ENCODE results near the gene C6orf132. TPM values are rescaled to one million over a fixed set of nuclear protein-coding genes. Genes with fewer than 3 reads are reported as not detected.

Gene C6orf132
- total RNA-seq, 1 donor from 2014 or later = 0.18 TPM

DNA sequence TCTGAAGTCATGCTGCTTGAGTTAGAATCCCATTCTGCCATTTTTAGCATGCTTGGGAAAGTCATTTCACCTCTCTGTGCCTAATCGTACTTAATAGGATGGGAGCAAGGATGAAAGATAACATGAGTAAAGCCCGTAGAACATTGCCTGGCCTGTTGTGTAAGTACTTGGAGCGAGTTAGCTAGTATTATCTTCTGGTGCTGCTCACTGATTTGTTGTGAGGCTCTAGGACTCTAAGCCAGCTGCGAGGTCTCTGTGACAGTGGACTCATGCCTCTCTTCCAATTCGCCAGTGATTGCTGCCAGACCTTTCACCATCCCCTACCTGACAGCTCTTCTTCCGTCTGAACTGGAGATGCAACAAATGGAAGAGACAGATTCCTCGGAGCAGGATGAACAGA is 74.2 kb downstream of the C6orf132 start:
- H3K4me1 Mint-ChIP-seq (ENCODE audit: low read depth) = peaks cover 1% of the 10 kb centered on the region
- intact Hi-C loops (cut with micrococcal nuclease) = no loop called here
- no peak overlapping the region for H3K27ac Mint-ChIP-seq
- H3K4me3 Mint-ChIP-seq = no peak overlapping the region
- no peak for DNase-seq (ENCODE audit: low spot score)
- H3K27me3 Mint-ChIP-seq (ENCODE audit: insufficient read depth) = no peaks in the 10 kb centered on the region
- no peaks in the 10 kb centered on the region for H3K9me3 Mint-ChIP-seq
- peaks cover 22% of the 10 kb centered on the region for H3K36me3 Mint-ChIP-seq (ENCODE audit: low read depth)

DNA sequence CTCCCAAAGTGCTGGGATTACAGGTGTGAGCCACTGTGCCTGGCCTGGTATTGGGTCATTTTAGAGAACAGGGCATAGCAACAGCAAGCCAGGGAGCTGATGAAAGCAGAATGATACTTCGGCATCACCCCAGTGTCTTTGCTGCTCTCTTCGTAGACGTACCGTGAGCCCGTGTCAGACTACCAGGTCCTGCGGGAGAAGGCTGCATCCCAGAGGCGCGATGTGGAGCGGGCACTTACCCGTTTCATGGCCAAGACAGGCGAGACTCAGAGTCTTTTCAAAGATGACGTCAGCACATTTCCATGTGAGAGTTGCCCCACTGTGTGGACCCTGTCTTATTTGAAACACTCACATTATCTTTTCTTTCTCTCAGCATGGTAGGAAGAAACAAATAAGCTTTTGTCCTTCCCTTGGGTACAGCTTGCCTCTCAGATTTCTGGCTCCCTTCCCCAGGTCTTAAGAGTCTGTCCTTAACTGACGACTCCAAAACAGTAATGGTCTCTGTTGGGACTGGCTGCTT is 76.2 kb downstream of the C6orf132 start:
- Mint-ChIP-seq H3K4me1 (ENCODE audit: low read depth) (no peaks in the 10 kb centered on the region), H3K27ac (no peak overlapping the region), H3K36me3 (ENCODE audit: low read depth) (peaks cover 19% of the 10 kb centered on the region), H3K4me3 (no peak overlapping the region), H3K27me3 (ENCODE audit: insufficient read depth) (no peaks in the 10 kb centered on the region), H3K9me3 (no peaks in the 10 kb centered on the region)
- intact Hi-C loops (cut with micrococcal nuclease) = no loop called here
- no peak for DNase-seq (ENCODE audit: low spot score)

DNA sequence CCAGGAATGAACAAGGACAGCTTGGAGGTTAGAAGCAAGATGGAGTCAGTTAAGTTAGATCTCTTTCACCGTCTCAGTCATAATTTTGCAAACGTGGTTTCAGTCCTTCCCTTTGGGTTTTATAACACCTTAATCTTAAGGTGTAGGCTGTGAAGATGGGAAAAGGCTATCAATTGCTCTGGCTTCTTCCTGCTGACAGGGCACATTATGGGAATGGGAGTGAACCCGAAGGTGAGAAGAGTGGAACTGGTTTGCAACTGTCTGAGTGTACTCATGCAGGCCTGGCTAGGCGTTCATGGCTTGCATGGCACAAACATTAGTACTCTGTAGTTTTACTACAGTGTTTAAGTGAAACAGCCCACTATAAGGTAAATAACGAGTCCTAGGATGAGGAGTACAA is 82.7 kb downstream of the C6orf132 start:
- no peaks in the 10 kb centered on the region for H3K9me3 Mint-ChIP-seq
- no peak overlapping the region for H3K27ac Mint-ChIP-seq
- no peaks in the 10 kb centered on the region for H3K27me3 Mint-ChIP-seq (ENCODE audit: insufficient read depth)
- no peak overlapping the region for H3K4me3 Mint-ChIP-seq
- H3K4me1 Mint-ChIP-seq (ENCODE audit: low read depth) = peaks cover 9% of the 10 kb centered on the region
- DNase-seq (ENCODE audit: low spot score) = no peak
- intact Hi-C loops (cut with micrococcal nuclease) = no loop called here
- peaks cover 55% of the 10 kb centered on the region for H3K36me3 Mint-ChIP-seq (ENCODE audit: low read depth)

DNA sequence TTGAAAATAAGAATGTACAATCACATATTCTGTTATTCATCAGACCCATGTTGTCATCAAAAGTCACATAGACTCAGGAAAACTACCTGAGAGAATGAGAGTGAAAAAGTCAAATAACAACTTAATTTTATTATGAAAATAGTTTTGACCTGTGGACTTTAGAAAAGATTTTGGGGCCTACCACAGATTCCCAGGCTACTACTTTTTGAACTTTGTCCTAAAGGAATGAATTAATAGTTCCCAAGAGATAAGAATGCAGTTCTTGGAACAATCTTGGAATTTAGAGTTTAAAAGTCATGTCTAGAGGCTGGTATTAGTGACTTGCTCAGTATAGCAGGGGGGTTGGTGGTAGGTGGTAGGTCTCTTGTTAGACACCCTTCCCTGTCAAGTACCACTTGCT is 88.8 kb downstream of the C6orf132 start:
- no peak overlapping the region for H3K4me3 Mint-ChIP-seq
- peaks cover 37% of the 10 kb centered on the region for H3K36me3 Mint-ChIP-seq (ENCODE audit: low read depth)
- no peak for DNase-seq (ENCODE audit: low spot score)
- intact Hi-C loops (cut with micrococcal nuclease) = no loop called here
- peaks cover 38% of the 10 kb centered on the region for H3K4me1 Mint-ChIP-seq (ENCODE audit: low read depth)
- no peaks in the 10 kb centered on the region for H3K27me3 Mint-ChIP-seq (ENCODE audit: insufficient read depth)
- H3K9me3 Mint-ChIP-seq = no peaks in the 10 kb centered on the region
- H3K27ac Mint-ChIP-seq = no peak overlapping the region

DNA sequence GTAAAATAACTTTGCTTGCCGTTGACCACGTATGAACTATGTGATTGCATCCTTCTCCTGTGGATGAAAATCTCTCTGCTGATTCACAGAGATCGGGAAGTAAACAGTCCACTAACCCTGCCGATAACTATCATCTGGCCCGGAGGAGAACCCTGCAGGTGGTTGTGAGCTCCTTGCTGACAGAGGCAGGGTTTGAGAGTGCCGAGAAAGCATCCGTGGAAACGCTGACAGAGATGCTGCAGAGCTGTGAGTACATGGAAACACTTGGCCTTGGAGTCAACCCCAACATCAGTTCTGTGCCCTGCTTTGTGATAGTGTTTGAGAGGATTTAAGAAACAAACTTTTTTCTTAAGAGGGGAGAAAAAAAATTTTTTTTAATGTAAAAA is 91.2 kb downstream of the C6orf132 start:
- Mint-ChIP-seq H3K4me3 (peak overlapping the region; percentile 93), H3K36me3 (ENCODE audit: low read depth) (peaks cover 22% of the 10 kb centered on the region), H3K9me3 (no peaks in the 10 kb centered on the region), H3K27me3 (ENCODE audit: insufficient read depth) (no peaks in the 10 kb centered on the region), H3K27ac (peak overlapping the region; percentile 74), H3K4me1 (ENCODE audit: low read depth) (peaks cover 57% of the 10 kb centered on the region)
- intact Hi-C loops (cut with micrococcal nuclease) = no loop called here
- no peak for DNase-seq (ENCODE audit: low spot score)

Other genes with a start within 250 kb of the C6orf132 start
- 4.8 and 5.3 TPM in 2 replicates for gene USP49, start 247.2 kb downstream of the C6orf132 start, total RNA-seq
- 19.0 and 23.8 TPM in 2 replicates for gene MED20, start 221.5 kb downstream of the C6orf132 start, total RNA-seq
- gene BYSL, start 221.1 kb downstream of the C6orf132 start, total RNA-seq = 82.9 and 88.5 TPM in 2 replicates
- gene CCND3, start 200.8 kb downstream of the C6orf132 start, total RNA-seq = 351 and 356 TPM in 2 replicates
- 36.7 and 38.3 TPM in 2 replicates for gene TAF8, start 92.1 kb downstream of the C6orf132 start, total RNA-seq
- gene GUCA1A, start 30.7 kb upstream of the C6orf132 start, total RNA-seq = not detected in 2 replicates
- gene GUCA1B, start 52.3 kb upstream of the C6orf132 start, total RNA-seq = 1.0 and 1.1 TPM in 2 replicates
- 48.8 and 49.7 TPM in 2 replicates for gene MRPS10, start 75.2 kb upstream of the C6orf132 start, total RNA-seq

Measured in activated T-helper 1 cell treated with anti-CD3 and anti-CD28 coated beads, Interleukin-12 subunit alpha, Interleukin-12 subunit beta, Interleukin-2, Interleukin-4 antibody, amounts not matched to agents 30 ng/mL and 10 ng/mL and 1 ng/mL, durations not matched to agents 14 hours and 24 hours and 36 hours (primary cell).